Stimulated activated CD4-positive, alpha-beta T cell treated with anti-CD3 and anti-CD28 coated beads, Interleukin-15, amount 100 ng/mL, for 1 hour (primary cell): Measurements from ENCODE around the gene ABHD16B.
"Not testable (repeated sequence)": the region's sequence is repeated elsewhere in the genome, so short reads cannot be mapped to it uniquely, and the experiment has no call there.

Experiments
- DNase-seq, 2 donors: peaks; one replicate each; pipeline ENCODE4 v3.0.0-alpha.2; 2020; ENCODE audit warnings: low read depth in 1 of 2, low spot score in 1 of 2

Gene ABHD16B

DNA sequence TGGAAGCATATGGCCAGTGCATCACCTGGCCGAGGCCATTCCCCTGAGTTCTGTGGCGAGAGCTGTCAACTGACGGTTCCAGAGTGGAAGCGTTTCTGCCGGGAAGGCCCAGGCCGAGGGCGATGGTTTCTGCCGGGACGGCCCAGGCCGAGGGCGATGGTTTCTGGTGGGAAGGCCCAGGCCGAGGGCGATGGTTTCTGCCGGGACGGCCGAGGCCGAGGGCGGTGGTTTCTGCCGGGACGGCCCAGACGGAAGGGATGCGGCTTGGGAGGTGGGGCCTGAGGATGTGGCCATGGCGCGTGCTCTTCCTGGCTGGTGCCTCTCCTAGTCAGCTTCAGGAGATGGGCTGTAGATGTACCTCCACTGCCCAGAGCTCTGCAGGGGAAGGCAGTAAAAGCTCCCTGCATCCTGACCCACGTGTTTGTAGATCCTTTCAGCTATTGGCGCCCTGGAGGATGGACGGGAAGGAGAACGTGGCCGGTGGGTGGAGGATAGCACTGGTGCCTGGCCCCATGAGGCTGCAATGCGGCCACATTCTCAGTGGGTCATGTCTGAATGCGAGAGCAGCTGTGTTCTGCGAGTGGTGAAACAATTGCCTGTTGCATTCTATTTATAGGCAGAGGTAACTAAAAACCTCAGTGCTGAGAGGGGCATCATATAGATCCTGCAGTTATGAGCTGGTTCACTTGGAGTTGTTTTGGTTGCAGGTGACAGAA, 16.6 kb downstream of the ABHD16B start:
- DNase-seq: no peak

- no peak for DNase-seq
Measured at GRCh38 chr20:63878899-63879663, 17.8 kb downstream of the ABHD16B start.

GRCh38 chr20:63880901-63881300, 19.6 kb downstream of the ABHD16B start:
- not testable (repeated sequence) for DNase-seq

DNA sequence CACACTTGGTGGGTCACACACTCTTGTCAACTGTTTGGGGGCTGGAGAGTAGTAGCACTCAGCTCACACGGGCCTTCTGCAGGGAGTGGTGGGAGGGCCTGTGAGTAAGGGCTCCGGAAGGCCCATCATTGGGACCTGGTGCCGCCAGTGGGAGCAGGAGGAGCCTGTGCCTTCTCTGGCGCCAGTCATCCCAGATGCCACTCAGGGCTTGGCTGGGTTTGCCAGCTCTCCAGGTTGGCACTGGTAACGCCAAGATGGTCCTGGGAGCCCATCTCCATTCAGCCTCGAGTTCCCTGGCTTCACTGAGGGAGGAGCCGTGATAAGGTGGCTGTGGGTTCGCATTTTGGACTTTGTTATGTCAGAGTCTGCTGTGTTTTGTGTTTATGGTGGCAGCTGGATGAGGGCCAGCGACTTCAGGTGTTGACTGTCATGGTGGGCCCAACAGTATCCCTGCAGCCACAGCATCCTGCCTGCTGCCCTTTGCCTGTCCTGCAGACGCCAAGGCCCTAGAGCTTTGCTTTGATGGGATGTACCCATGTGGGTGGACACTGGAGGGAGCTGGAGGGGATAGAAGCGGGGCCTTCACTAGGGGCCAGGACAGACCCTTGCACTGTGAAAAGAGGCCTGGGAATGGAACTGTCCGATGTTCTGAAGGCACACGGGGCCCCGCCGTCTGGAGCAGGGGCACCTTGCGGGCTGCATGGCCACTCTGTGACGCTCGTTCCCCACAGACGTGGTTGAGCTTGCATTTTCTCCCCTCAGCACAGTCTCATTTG, 20.3 kb downstream of the ABHD16B start:
- no peak for DNase-seq

- DNase-seq: no peak
Measured at GRCh38 chr20:63882257-63883200, 21.2 kb downstream of the ABHD16B start.

- no peak for DNase-seq
Measured at GRCh38 chr20:63883201-63883593, 21.9 kb downstream of the ABHD16B start.

GRCh38 chr20:63884506-63885263, 23.4 kb downstream of the ABHD16B start:
- no peak for DNase-seq

DNA sequence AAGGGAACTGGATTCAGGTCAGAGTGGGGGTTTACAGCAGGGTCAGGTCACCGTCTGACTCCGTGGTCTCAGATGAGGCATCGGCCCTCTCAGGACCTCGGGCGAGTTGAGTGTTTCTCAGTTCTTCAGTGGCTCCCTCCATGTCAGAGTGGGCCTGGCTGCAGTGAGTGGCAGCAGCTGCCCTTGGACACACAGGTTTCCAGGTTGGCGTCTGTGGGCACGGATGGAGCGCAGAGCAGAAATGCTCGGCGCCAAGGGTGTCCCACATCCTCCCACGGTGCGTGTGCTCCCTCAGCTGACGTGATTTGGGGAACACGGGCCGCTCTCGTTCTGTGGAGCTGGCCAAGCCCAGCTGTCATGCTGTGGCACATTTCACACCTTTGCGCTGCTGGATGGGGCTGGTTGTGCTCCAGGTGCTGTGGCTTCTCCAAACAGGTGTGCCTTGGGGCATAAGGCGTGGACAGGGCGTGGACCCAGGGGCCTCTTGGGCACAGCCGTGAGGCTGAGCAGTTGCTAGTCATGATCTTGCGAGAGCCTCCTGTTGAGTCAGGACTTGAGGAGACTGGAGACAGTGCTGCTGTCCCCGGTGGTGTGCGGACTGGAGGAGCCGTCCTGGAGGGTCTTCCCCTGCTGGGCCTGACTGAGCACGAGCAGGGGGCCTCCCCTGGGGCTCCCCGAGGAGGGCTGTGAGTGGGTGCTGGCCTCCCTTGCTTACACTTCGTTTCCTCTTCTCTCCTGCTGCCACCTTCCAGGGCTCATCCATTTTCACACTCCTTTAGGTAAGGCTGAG, 24.2 kb downstream of the ABHD16B start:
- no peak for DNase-seq

DNA sequence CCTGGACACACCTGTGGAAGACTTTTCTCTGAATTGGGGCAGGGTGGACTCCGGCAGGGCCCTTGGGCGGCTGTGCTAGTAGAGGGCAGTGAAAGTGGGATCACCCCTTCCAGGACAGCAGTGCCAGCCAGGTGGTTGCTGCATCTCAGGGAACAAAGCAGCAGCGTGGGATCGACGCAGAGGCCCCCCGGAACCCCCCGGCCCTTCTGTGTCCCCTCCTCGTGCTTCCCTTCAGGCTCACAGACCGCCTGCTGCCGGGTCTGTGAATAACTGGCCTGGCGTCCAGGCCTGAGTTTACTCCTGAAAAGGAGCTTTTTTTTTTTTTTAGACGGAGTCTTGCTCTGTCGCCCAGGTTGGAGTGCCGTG, 24.7 kb downstream of the ABHD16B start:
- no peak for DNase-seq

DNA sequence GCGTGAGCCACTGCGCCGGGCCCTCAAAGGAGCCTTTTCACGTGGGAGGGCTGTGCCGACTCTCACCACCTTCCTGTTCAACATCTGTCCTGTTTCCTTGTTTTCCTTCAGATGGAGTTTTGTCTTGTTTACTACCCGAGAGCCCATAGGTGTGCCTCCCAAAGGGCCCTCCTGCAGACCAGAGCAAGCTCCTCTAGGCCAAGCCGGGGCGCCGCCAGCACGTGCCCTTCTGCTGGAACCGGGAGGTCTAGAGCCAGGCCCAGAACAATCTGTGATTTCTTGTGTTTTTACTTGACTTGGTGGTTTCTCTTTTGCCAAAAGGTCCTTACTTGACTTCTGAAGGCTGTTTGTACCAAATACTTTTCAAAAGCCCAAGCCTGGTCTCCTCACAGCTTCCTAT, 25.6 kb downstream of the ABHD16B start:
- no peak for DNase-seq

DNA sequence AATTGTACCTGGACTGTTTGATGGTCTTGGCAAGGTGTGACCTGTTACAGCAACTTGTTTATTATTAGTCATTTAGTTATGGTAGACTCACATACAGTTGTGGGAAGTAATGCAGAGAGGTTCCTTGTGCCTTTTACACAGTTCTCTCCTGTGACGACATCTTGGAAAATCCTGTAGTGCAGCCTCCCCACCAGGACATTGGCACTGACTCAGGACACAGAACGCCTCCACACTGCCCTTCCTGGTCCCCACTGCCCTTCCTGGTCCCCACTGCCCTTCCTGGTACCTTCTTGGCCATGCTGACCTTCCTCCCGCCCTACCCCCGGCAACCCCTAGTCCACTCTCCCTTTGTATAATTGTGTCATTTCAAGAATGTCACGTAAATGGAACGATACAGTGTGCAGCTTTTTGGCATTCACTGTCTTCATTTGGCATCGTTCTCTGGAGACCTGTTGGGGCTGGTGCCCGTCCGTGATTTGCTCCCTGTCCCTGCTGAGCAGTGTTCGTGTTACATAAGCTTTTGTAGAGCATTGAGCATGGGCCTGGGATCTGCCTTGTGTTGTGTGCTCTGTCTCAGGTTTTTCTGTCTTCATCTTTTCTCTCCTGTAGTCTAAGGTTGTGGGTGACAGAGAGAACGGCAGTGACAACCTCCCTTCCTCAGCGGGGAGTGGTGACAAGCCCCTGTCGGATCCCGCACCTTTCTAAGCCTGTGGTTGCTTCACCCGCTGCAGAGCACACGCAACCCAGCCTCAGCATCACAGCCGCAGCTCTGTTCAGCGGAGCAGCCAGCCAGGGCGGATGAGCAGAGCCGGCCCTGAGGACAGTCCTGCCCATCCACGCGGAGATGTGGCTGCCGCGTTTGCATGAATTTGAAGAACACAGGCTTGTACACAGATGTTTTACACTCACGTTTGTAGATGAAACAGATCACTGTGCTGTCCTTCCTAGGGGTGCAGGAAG, 28.2 kb downstream of the ABHD16B start:
- no peak for DNase-seq

GRCh38 chr20:63890201-63890576, 28.9 kb downstream of the ABHD16B start:
- DNase-seq: no peak

GRCh38 chr20:63890616-63891015, 29.3 kb downstream of the ABHD16B start:
- DNase-seq: no peak

DNA sequence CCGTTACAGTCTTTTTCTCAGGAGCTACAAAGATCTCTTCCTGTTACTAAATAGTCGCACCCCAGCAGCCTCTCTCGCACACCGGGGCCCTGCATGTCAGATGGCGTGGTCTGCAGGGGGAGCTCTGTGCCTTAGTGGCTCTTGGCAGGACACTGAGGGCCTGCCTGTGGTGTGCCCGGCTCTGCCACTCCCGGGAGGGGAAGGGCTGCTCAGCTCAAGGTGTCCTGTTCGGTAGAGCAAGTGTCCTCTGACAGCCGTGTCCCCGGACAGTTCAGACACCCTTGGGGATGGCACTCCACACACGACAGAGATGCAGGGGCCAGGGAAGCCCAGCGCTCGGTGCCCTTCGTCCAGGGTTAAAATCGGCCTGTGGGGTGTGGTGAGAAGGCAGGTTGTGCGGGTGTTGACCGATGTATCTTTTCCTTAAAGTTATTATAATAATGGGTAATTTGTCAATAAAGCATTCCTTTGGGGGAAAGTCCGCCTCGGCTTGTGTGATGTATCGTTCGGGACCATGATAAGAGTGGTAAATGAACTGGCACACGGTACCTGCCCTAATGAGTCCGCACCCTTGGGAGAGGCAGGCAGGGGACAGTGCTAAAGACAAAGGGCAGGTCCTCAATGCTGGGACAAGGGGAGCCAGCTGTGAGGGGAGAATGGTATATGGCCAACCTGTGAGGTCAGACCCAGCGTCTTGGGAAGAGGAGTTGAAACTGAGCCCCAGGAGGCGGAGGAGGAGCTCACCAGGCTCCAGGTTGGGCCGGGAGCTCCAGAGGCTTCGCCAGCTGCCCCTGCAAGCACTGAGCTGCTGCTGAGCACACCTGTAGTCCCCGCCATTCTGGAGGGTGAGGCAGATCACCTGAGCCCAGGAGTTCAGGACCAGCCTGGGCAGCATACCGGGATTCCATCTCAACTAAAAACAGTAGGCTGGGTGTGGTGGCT, 30.0 kb downstream of the ABHD16B start:
- DNase-seq: no peak

DNA sequence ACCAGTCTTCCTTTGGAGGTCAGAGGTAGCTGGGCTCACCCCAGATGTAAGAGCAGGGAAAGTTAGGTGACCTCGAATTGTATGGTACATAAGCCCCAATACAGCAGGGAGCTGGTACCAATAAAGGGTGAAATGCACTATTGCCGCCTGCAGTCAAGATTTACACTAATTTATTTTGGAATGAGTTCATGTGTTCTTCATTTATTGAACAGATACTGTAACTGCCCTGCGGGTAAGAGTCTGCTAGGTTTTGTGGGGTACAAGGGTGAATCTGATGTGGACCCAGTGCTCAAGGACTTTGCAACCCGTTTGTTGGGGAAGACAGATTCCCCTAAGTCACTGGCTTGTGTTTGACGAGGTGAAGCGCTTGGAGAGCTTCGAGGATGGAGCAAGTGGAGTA, 31.1 kb downstream of the ABHD16B start:
- no peak for DNase-seq

DNA sequence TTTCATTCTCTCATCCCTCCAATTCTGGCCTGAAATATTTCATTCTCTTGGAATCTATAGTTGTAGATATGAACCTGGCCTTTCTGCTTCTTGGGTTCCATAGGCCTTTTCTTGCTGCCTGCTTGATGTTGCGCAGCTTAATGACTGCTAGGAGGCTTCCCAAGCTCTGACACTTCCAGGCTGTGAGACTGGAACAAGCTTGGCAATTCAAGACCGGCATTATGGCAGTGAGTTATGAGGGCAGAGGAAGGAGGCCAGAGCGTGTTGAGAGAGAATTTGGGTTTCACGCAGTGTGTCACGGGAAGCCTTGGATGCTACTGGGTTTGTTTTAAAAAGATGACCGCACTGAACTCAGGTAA, 32.7 kb downstream of the ABHD16B start:
- DNase-seq: no peak
